M059J (cell line): ENCODE measurements around the gene STRAP. TPM values are rescaled to one million over a fixed set of nuclear protein-coding genes. Genes with fewer than 3 reads are reported as not detected.

ENCODE experiments used
- DNase-seq: peaks from one replicate; pipeline ENCODE4 v3.0.0-alpha.2; 2012; ENCODE audit warnings: low read depth
- total RNA-seq: library from RNA; depleted of rRNA; stranded (reverse); fragments of >200 nt; shearing (Covaris generic); gene quantifications from 2 replicates; pipeline ENCODE4 v1.2.3, GENCODE V29; 2014; rRNA removed

STRAP gene
- 91.0 and 148 TPM in 2 replicates for total RNA-seq

GRCh38 chr12:15882118-15882971 lies at the start of gene STRAP:
TSS of gene STRAP (plus strand) at chr12:15882387. CDS start at chr12:15882708, 321 bp downstream.
- peak; percentile 95 for DNase-seq

GRCh38 chr12:15834575-15834974 lies 47.6 kb upstream of the STRAP start:
- no peak for DNase-seq

- DNase-seq, result peak; percentile 61
These were observed 44.9 kb upstream of the STRAP start for GRCh38 chr12:15837141-15837790.

- no peak for DNase-seq
These were observed 43.1 kb upstream of the STRAP start for GRCh38 chr12:15839041-15839440.

- no peak for DNase-seq
These were observed 42.5 kb upstream of the STRAP start for GRCh38 chr12:15839682-15840081.

- peak; percentile 56 for DNase-seq
These were observed 40.1 kb upstream of the STRAP start for GRCh38 chr12:15842108-15842507.

GRCh38 chr12:15846887-15847286 lies 35.3 kb upstream of the STRAP start:
- DNase-seq, result no peak

- DNase-seq, result no peak
These were observed 33.6 kb upstream of the STRAP start for GRCh38 chr12:15848606-15849005.

- no peak for DNase-seq
These were observed 31.1 kb upstream of the STRAP start for GRCh38 chr12:15851045-15851620.

- peak; percentile 63 for DNase-seq
These were observed 30.3 kb upstream of the STRAP start for GRCh38 chr12:15851919-15852318.

GRCh38 chr12:15852383-15852782 lies 29.8 kb upstream of the STRAP start:
- DNase-seq, result peak; percentile 23

GRCh38 chr12:15853877-15854276 lies 28.3 kb upstream of the STRAP start:
- peak; percentile 14 for DNase-seq

GRCh38 chr12:15854916-15855315 lies 27.3 kb upstream of the STRAP start:
- no peak for DNase-seq

- peak; percentile 64 for DNase-seq
These were observed 26.5 kb upstream of the STRAP start for GRCh38 chr12:15855646-15856045.

- DNase-seq, result peak; percentile 68
These were observed 25.8 kb upstream of the STRAP start for GRCh38 chr12:15856097-15856982.

- no peak for DNase-seq
These were observed 23.8 kb upstream of the STRAP start for GRCh38 chr12:15858353-15858752.

GRCh38 chr12:15859116-15859515 lies 23.1 kb upstream of the STRAP start:
- no peak for DNase-seq

- peak; percentile 9 for DNase-seq
These were observed 20.8 kb upstream of the STRAP start for GRCh38 chr12:15861404-15861803.

GRCh38 chr12:15862840-15863239 lies 19.3 kb upstream of the STRAP start:
- DNase-seq, result no peak

- no peak for DNase-seq
These were observed 18.8 kb upstream of the STRAP start for GRCh38 chr12:15863372-15863771.

GRCh38 chr12:15863984-15864383 lies 18.2 kb upstream of the STRAP start:
- DNase-seq, result no peak

GRCh38 chr12:15868186-15868585 lies 14.0 kb upstream of the STRAP start:
- DNase-seq, result peak; percentile 40
